IMR-90 (cell line): ENCODE measurements around the gene NUDT3. TPM values are rescaled to one million over a fixed set of nuclear protein-coding genes. Genes with fewer than 3 reads are reported as not detected.
A peak's percentile ranks its signal among the peaks of the same experiment; 100 is the strongest.

Source experiments
- ATAC-seq: fragments of 200-7000 bp; cut with Tn5 transposase; 2 replicates; pipeline ENCODE4 v1.9.1; 2020; ENCODE audit warnings: low read depth, mild to moderate bottlenecking, moderate library complexity
- BruUV-seq: library from RNA; stranded (reverse); fragments of 400-500 nt; replicated peaks from 2 replicates; lab custom pipeline; 2021; lab: Mats Ljungman, UMichigan
- CTCF ChIA-PET: fragments of 300-600 bp; formaldehyde crosslinking; extraction: SDS; loops from one replicate; lab custom pipeline; 2021; ENCODE audit warnings: antibody characterized with exemption; lab: Yijun Ruan, JAX
- POLR2A ChIA-PET: fragments of 300-600 bp; sonication (Branson Sonifier 250); formaldehyde crosslinking; loops from one replicate; lab custom pipeline; 2022; ENCODE audit warnings: antibody characterized with exemption; ENCODE audit not compliant: unreplicated experiment; lab: Charles Lee
- DNase-seq: peaks from one replicate; pipeline ENCODE4 v3.0.0; 2013
- H2AFZ ChIP-seq: replicated peaks from 2 replicates; pipeline ENCODE3; 2013; ENCODE audit warnings: low read length, mild to moderate bottlenecking; ENCODE audit not compliant: poor library complexity
- H2AK5ac ChIP-seq: 2 replicates; pipeline ENCODE4 v1.6.1; 2013; ENCODE audit warnings: low read depth, low read length, inconsistent platforms
- H2AK9ac ChIP-seq: replicated peaks from 2 replicates; pipeline ENCODE3; 2013; ENCODE audit warnings: mild to moderate bottlenecking, low read depth, low read length, moderate library complexity; ENCODE audit not compliant: poor library complexity
- H2BK120ac ChIP-seq: 2 replicates; pipeline ENCODE4 v1.6.1; 2013; ENCODE audit warnings: low read depth, low read length, inconsistent platforms
- H2BK15ac ChIP-seq: 3 replicates; pipeline ENCODE4 v1.6.1; 2013; ENCODE audit warnings: low read depth, low read length, inconsistent platforms
- H2BK20ac ChIP-seq: 2 replicates; pipeline ENCODE4 v1.6.1; 2013; ENCODE audit warnings: low read depth, mild to moderate bottlenecking, inconsistent platforms, low read length, moderate library complexity
- H2BK5ac ChIP-seq: 2 replicates; pipeline ENCODE4 v1.6.1; 2013; ENCODE audit warnings: mild to moderate bottlenecking, low read depth, low read length, inconsistent platforms; ENCODE audit not compliant: poor library complexity, severe bottlenecking
- H3K14ac ChIP-seq: replicated peaks from 2 replicates; pipeline ENCODE4 v1.6.1; 2013; ENCODE audit warnings: low read depth, low read length, inconsistent platforms
- H3K18ac ChIP-seq: 2 replicates; pipeline ENCODE4 v1.6.1; 2013; ENCODE audit warnings: low read depth, low read length, control low read depth
- H3K23ac ChIP-seq: 2 replicates; pipeline ENCODE4 v1.6.1; 2013; ENCODE audit warnings: low read depth, low read length, inconsistent platforms
- H3K27ac ChIP-seq: 2 replicates; pipeline ENCODE4 v1.5.1; 2013; ENCODE audit warnings: mild to moderate bottlenecking, control low read depth, low read length; ENCODE audit not compliant: insufficient read depth
- H3K27me3 ChIP-seq: 2 replicates; pipeline ENCODE4 v1.6.1; 2013; ENCODE audit warnings: low read length; ENCODE audit not compliant: control insufficient read depth, insufficient read depth
- H3K36me3 ChIP-seq: 2 replicates; pipeline ENCODE4 v1.6.1; 2013; ENCODE audit warnings: low read length, mixed read lengths; ENCODE audit not compliant: control insufficient read depth, insufficient read depth
- H3K4ac ChIP-seq: 2 replicates; pipeline ENCODE4 v1.6.1; 2013; ENCODE audit warnings: low read depth, low read length, inconsistent platforms
- H3K4me1 ChIP-seq: 2 replicates; pipeline ENCODE4 v1.6.1; 2013; ENCODE audit warnings: low read length, mixed read lengths; ENCODE audit not compliant: control insufficient read depth, insufficient read depth
- H3K4me2 ChIP-seq: 2 replicates; pipeline ENCODE4 v1.6.1; 2013; ENCODE audit warnings: low read depth, mild to moderate bottlenecking, control low read depth, low read length, moderate library complexity
- H3K4me3 ChIP-seq: 2 replicates; pipeline ENCODE4 v1.5.1; 2013; ENCODE audit warnings: low read depth, mild to moderate bottlenecking, control low read depth, low read length, moderate library complexity; ENCODE audit not compliant: insufficient read depth
- H3K56ac ChIP-seq: 2 replicates; pipeline ENCODE4 v1.6.1; 2013; ENCODE audit warnings: low read length, inconsistent platforms; ENCODE audit not compliant: insufficient read depth; ENCODE audit errors: extremely low read depth
- H3K79me1 ChIP-seq, 2 experiments: 2 replicates each; pipeline ENCODE4 v1.6.1; 2013; ENCODE audit warnings: low read length in 2 of 2, inconsistent platforms in 1 of 2, low read depth in 1 of 2
- H3K9ac ChIP-seq: 2 replicates; pipeline ENCODE4 v1.6.1; 2013; ENCODE audit warnings: low read depth, low read length, control low read depth
- H3K9me1 ChIP-seq: 2 replicates; pipeline ENCODE4 v1.6.1; 2013; ENCODE audit warnings: low read length, inconsistent platforms; ENCODE audit not compliant: insufficient read depth
- H3K9me3 ChIP-seq: 2 replicates; pipeline ENCODE4 v1.6.1; 2013; ENCODE audit warnings: low read length; ENCODE audit not compliant: control insufficient read depth, insufficient read depth
- H4K20me1 ChIP-seq: 2 replicates; pipeline ENCODE4 v1.6.1; 2013; ENCODE audit warnings: low read length, inconsistent platforms; ENCODE audit not compliant: insufficient read depth
- H4K5ac ChIP-seq: 2 replicates; pipeline ENCODE4 v1.6.1; 2013; ENCODE audit warnings: mild to moderate bottlenecking, low read depth, low read length, control low read depth
- H4K8ac ChIP-seq, 2 experiments: 2 replicates each; pipeline ENCODE4 v1.6.1; 2013; ENCODE audit warnings: low read depth in 2 of 2, low read length in 2 of 2, control low read depth in 1 of 2, inconsistent platforms in 1 of 2
- H4K91ac ChIP-seq: 2 replicates; pipeline ENCODE4 v1.6.1; 2013; ENCODE audit warnings: low read depth, low read length, inconsistent platforms; ENCODE audit not compliant: insufficient read depth
- BHLHE40 ChIP-seq: fragments of 150-350 bp; IDR thresholded peaks from 2 replicates; pipeline ENCODE4 v1.6.1; 2016; ENCODE audit warnings: mild to moderate bottlenecking, low read depth, low read length
- CEBPB ChIP-seq: IDR thresholded peaks from 2 replicates; pipeline ENCODE4 v1.6.1; 2012; ENCODE audit warnings: low read depth, low read length, improper control_type of control experiment
- CHD1 ChIP-seq: IDR thresholded peaks from 2 replicates; pipeline ENCODE4 v1.6.1; 2012; ENCODE audit warnings: low read depth, low read length, improper control_type of control experiment
- FOS ChIP-seq: fragments of 150-350 bp; IDR thresholded peaks from 2 replicates; pipeline ENCODE4 v1.6.1; 2016; ENCODE audit warnings: low read depth, low read length
- MAFK ChIP-seq: IDR thresholded peaks from 2 replicates; pipeline ENCODE4 v1.6.1; 2012; ENCODE audit warnings: low read depth, low read length, improper control_type of control experiment
- MAZ ChIP-seq: IDR thresholded peaks from 2 replicates; pipeline ENCODE4 v1.6.1; 2012; ENCODE audit warnings: low read depth, mild to moderate bottlenecking, low read length, improper control_type of control experiment, moderate library complexity, borderline replicate concordance
- MXI1 ChIP-seq: IDR thresholded peaks from 2 replicates; pipeline ENCODE4 v1.6.1; 2012; ENCODE audit warnings: low read depth, mild to moderate bottlenecking, low read length, moderate library complexity, borderline replicate concordance
- NFE2L2 ChIP-seq: fragments of 150-350 bp; IDR thresholded peaks from 2 replicates; pipeline ENCODE4 v1.6.1; 2016; ENCODE audit warnings: low read depth, mild to moderate bottlenecking, low read length
- POLR2A ChIP-seq: IDR thresholded peaks from 2 replicates; pipeline ENCODE4 v1.6.1; 2012; ENCODE audit warnings: mild to moderate bottlenecking, low read depth, low read length
- RAD21 ChIP-seq: IDR thresholded peaks from 2 replicates; pipeline ENCODE4 v1.6.1; 2012; ENCODE audit warnings: low read length, improper control_type of control experiment
- RCOR1 ChIP-seq: IDR thresholded peaks from 2 replicates; pipeline ENCODE4 v1.6.1; 2012; ENCODE audit warnings: mild to moderate bottlenecking, low read length, improper control_type of control experiment; ENCODE audit not compliant: insufficient replicate concordance
- RFX5 ChIP-seq: IDR thresholded peaks from 2 replicates; pipeline ENCODE4 v1.8.0; 2012; ENCODE audit warnings: low read depth, mild to moderate bottlenecking, low read length, moderate library complexity
- SMC3 ChIP-seq: fragments of 150-350 bp; IDR thresholded peaks from 2 replicates; pipeline ENCODE4 v1.6.1; 2016; ENCODE audit warnings: low read depth, mild to moderate bottlenecking, antibody characterized with exemption, low read length, moderate library complexity
- WGBS, 2 experiments: methylation state at CpG; one replicate each; pipeline versions ENCODE4 v1.1.5 to v1.1.7; 2013; ENCODE audit warnings: missing lambda C conversion rate in 2 of 2; ENCODE audit not compliant: insufficient read length in 1 of 2; ENCODE audit errors: extremely low coverage in 2 of 2; 5-methylcytosine and 5-hydroxymethylcytosine counted together
- dilution Hi-C: fragments of 300-500 bp; cut with HindIII; formaldehyde crosslinking; loops from one replicate; pipeline ENCODE4 v1.14.3; 2018; ENCODE audit warnings: low sequenced_read_pairs; ENCODE audit not compliant: unreplicated experiment
- in situ Hi-C: fragments of 300-500 bp; cut with MboI; formaldehyde crosslinking; loops from 3 replicates; pipeline ENCODE4 v1.14.3; 2019; ENCODE audit warnings: low sequenced_read_pairs, inconsistent platforms, mixed read lengths
- intact Hi-C: fragments of 100-400 bp; cut with micrococcal nuclease; formaldehyde crosslinking; loops from 2 replicates; pipeline ENCODE4 v1.10.0; 2022
- polyA plus RNA-seq, 3 experiments: library from polyadenylated mRNA; depleted of rRNA; stranded (reverse); fragments of >200 nt; gene quantifications; 2 replicates each; pipeline ENCODE4 v1.2.3, GENCODE V29; 2012; ENCODE audit warnings: low replicate concordance in 1 of 3
- total RNA-seq: library from RNA; depleted of rRNA; stranded (reverse); fragments of >200 nt; gene quantifications from 2 replicates; pipeline ENCODE4 v1.2.3, GENCODE V29; 2012
- TF ChIP-seq, protein P1 (sequence below): conservative IDR thresholded peaks from 2 replicates; pipeline ENCODE4 v1.5.1; 2012; ENCODE audit warnings: mild to moderate bottlenecking, low read depth, low read length, improper control_type of control experiment
- TF ChIP-seq, protein P2 (sequence below): fragments of 150-350 bp; IDR thresholded peaks from 2 replicates; pipeline ENCODE4 v1.6.1; 2017; ENCODE audit warnings: mild to moderate bottlenecking, antibody characterized with exemption, low read length, low read depth
- TF ChIP-seq, protein P3 (sequence below): fragments of 150-350 bp; IDR thresholded peaks from 2 replicates; pipeline ENCODE4 v1.6.1; 2016; ENCODE audit warnings: low read depth, mild to moderate bottlenecking, low read length, moderate library complexity, borderline replicate concordance

NUDT3 gene
- total and polyA plus RNA-seq, 2 of the 4 experiments (the other 2 are of a cell fraction): 10.1 to 17.2 TPM

DNA sequence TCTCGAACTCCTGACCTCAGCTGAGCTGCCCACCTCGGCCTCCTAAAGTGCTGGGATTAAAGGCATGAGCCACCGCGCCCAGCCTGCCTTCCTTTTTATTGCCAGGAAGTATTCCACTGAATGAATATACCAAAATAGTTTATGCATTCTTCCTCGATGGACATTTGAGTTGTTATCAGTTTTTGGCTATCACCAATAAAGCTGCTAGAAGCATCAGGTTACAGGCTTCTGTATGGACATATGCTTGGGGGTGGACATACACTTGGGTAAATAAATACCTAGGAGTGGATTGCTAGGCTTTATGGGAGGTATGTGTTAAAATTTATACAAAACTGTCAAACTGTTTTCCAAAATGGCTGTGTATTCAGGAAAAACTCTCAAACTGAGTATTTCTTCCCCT is 43.4 kb upstream of the NUDT3 start:
- in situ Hi-C loops (no loop called here), dilution Hi-C loops (no loop called here), intact Hi-C loops (no loop called here)
- no CpG with 5 or more reads among the region's 5 CpGs for WGBS, 2 experiments
- Histone ChIP-seq H3K9me1 (no peaks in the 10 kb centered on the region), H4K5ac (no peak overlapping the region), H3K27me3 (peaks cover 13% of the 10 kb centered on the region), H3K4me3 (no peak overlapping the region), H2BK120ac (no peak overlapping the region), H3K9me3 (peaks cover under 1% of the 10 kb centered on the region), H4K20me1 (no peaks in the 10 kb centered on the region), H3K4ac (no peak overlapping the region), H3K4me2 (no peak overlapping the region), H3K36me3 (no peaks in the 10 kb centered on the region), H2BK5ac (no peak overlapping the region), H3K4me1 (no peaks in the 10 kb centered on the region), H3K56ac (no peak overlapping the region), H2BK15ac (no peak overlapping the region), H2AK9ac (no peak overlapping the region), H4K8ac (no peak overlapping the region), H2BK20ac (no peak overlapping the region), H3K14ac (no peak overlapping the region), H3K23ac (no peak overlapping the region), H3K18ac (no peak overlapping the region), H2AFZ (no peak overlapping the region), H3K9ac (no peak overlapping the region), H2AK5ac (no peak overlapping the region), H3K79me1 (no peaks in the 10 kb centered on the region), H3K27ac (no peak overlapping the region), H4K91ac (no peak overlapping the region)
- ChIA-PET POLR2A (no interaction called here), CTCF (no interaction called here)
- TF ChIP-seq POLR2A (no peak), BHLHE40 (no peak), CHD1 (no peak), FOS (no peak), MAFK (no peak), SMC3 (no peak), RCOR1 (no peak), NFE2L2 (no peak), RFX5 (no peak), MAZ (no peak), MXI1 (no peak), RAD21 (no peak), CEBPB (no peak)
- TF ChIP-seq, protein P1, sequence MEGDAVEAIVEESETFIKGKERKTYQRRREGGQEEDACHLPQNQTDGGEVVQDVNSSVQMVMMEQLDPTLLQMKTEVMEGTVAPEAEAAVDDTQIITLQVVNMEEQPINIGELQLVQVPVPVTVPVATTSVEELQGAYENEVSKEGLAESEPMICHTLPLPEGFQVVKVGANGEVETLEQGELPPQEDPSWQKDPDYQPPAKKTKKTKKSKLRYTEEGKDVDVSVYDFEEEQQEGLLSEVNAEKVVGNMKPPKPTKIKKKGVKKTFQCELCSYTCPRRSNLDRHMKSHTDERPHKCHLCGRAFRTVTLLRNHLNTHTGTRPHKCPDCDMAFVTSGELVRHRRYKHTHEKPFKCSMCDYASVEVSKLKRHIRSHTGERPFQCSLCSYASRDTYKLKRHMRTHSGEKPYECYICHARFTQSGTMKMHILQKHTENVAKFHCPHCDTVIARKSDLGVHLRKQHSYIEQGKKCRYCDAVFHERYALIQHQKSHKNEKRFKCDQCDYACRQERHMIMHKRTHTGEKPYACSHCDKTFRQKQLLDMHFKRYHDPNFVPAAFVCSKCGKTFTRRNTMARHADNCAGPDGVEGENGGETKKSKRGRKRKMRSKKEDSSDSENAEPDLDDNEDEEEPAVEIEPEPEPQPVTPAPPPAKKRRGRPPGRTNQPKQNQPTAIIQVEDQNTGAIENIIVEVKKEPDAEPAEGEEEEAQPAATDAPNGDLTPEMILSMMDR: no peak
- TF ChIP-seq, protein P2, sequence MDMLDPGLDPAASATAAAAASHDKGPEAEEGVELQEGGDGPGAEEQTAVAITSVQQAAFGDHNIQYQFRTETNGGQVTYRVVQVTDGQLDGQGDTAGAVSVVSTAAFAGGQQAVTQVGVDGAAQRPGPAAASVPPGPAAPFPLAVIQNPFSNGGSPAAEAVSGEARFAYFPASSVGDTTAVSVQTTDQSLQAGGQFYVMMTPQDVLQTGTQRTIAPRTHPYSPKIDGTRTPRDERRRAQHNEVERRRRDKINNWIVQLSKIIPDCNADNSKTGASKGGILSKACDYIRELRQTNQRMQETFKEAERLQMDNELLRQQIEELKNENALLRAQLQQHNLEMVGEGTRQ: no peak
- TF ChIP-seq, protein P3, sequence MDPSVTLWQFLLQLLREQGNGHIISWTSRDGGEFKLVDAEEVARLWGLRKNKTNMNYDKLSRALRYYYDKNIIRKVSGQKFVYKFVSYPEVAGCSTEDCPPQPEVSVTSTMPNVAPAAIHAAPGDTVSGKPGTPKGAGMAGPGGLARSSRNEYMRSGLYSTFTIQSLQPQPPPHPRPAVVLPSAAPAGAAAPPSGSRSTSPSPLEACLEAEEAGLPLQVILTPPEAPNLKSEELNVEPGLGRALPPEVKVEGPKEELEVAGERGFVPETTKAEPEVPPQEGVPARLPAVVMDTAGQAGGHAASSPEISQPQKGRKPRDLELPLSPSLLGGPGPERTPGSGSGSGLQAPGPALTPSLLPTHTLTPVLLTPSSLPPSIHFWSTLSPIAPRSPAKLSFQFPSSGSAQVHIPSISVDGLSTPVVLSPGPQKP: no peak
- DNase-seq (no peak), ATAC-seq (peak; percentile 27)
- BruUV-seq: no TSS peak
